ENCODE data around the gene CXADR.

CXADR gene

DNA sequence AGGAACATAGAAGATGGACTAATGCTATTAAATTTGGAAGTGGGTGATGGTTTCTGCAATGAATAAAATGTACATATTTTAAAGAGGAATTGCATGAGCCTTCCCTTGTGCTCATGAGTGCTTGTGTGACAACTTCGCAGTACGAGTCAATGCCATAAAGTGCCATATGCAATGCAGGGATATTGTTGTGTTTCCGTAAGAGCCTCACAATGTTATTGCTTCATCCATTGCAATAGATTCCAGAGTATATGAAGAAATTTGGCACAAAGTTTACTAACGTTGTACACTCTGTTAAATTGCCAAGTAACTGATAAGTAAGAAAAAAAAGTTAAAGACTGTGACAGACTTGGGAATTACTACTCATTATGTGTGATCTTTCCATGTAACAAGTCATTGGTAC, 77.6 kb downstream of the CXADR start:
- Mint-ChIP-seq H3K4me3 (no peak overlapping the region), H3K27me3 (no peaks in the 10 kb centered on the region), H3K36me3 (peaks cover 15% of the 10 kb centered on the region), H3K4me1 (no peaks in the 10 kb centered on the region), H3K9me3 (no peaks in the 10 kb centered on the region), H3K27ac (no peak overlapping the region)

DNA sequence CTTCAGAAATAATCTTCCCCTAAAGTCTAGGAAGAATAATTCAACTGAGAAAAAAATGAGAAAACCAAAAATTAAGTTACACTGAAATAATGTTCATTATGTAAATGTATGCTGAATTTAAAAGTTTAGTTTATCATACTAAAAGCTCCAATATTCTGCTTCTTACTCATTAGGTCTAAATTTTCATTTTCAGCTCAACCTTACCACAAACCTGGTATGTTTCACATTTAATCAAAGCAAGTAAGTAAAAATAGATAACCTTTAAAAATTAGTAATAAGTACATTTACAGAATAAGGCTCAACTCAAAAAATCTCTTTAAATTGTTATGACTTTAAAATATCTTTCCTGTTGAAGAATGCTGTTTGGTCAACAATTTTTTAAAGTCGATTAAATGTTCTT, 84.8 kb downstream of the CXADR start:
- H3K27ac Mint-ChIP-seq = no peak overlapping the region
- no peaks in the 10 kb centered on the region for H3K4me1 Mint-ChIP-seq
- no peaks in the 10 kb centered on the region for H3K27me3 Mint-ChIP-seq
- H3K4me3 Mint-ChIP-seq = no peak overlapping the region
- no peaks in the 10 kb centered on the region for H3K9me3 Mint-ChIP-seq
- H3K36me3 Mint-ChIP-seq = peaks cover 25% of the 10 kb centered on the region

DNA sequence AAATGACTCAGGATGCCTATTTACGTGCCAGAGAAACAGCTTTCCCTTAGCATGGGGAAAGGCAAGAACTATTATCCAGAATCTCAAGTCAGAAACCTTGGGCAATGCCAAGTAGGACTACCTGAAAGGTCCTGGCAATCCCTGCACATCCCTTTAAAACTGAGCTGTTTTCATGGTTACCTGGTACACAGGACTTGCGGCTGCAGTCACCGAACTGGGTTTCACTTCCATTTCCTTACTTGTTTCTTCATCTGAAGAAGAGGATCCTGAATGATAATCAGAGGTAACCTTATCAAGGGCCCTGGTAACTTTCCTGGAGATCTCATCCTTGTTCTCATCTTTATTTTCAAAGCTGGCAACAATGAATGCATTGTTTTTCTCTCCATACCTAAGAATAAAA, 85.6 kb downstream of the CXADR start:
- H3K4me3 Mint-ChIP-seq = no peak overlapping the region
- peaks cover 27% of the 10 kb centered on the region for H3K36me3 Mint-ChIP-seq
- no peaks in the 10 kb centered on the region for H3K27me3 Mint-ChIP-seq
- H3K27ac Mint-ChIP-seq = no peak overlapping the region
- H3K4me1 Mint-ChIP-seq = peaks cover 4% of the 10 kb centered on the region
- no peaks in the 10 kb centered on the region for H3K9me3 Mint-ChIP-seq

DNA sequence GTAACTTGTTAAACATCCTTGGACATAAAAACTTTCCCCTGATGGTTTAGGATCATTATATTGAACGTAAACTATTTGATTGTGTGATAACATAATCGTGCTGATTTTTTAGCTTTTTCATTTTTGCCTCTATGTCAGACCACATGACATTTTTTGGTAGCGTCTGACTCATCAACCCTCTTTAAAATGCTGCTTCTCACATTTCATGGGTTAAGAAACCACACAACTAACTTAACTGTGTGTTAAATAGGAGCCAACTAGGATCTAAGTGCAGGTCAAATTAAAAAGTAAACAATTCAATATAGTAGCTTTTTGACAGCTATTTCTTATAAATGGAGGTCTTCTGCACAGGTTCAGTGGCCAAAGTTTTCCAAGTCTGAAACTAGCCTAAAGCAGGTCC, 90.0 kb downstream of the CXADR start:
- Mint-ChIP-seq H3K4me3 (no peak overlapping the region), H3K27ac (no peak overlapping the region), H3K36me3 (peaks cover 26% of the 10 kb centered on the region), H3K4me1 (peaks cover 4% of the 10 kb centered on the region), H3K9me3 (no peaks in the 10 kb centered on the region), H3K27me3 (no peaks in the 10 kb centered on the region)

DNA sequence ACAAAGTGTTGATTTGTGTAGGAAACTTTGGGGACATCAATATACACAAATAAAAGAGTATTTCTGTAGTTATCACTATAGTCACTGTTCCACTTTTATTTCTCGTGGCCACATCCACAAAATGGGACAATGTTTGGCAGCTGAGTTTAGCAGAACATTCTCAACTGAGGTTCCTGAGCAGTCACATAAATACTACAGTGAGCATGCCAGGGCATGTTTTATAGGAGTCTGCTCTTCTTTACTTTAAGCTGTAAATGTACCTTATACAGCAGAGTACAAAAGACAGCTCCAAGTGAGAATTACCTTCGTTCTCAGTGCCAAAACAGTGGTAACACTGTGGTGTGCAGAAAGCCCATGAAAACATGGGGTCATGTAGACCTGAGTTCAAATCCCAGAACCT, 94.8 kb downstream of the CXADR start:
- Mint-ChIP-seq H3K9me3 (no peaks in the 10 kb centered on the region), H3K27ac (no peak overlapping the region), H3K4me1 (peaks cover 23% of the 10 kb centered on the region), H3K4me3 (no peak overlapping the region), H3K27me3 (no peaks in the 10 kb centered on the region), H3K36me3 (peaks cover 17% of the 10 kb centered on the region)

DNA sequence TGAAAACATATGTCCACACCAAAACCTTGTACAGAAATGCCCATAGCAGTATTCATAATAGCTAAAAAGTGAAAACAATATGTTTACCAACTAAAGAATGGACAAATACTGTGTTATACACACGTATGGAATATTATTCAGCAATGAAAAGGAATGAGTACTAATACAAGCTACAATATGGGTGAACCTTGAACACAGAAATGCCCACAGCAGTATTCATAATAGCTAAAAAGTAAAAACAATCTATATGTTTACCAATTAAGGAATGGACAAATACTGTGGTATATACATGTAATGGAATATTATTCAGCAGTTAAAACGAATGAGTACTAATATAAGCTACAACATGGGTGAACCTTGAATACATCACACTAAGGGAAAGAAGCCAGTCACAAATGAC, 96.8 kb downstream of the CXADR start:
- no peak overlapping the region for H3K4me3 Mint-ChIP-seq
- peaks cover 9% of the 10 kb centered on the region for H3K36me3 Mint-ChIP-seq
- H3K4me1 Mint-ChIP-seq = peaks cover 22% of the 10 kb centered on the region
- no peaks in the 10 kb centered on the region for H3K9me3 Mint-ChIP-seq
- H3K27ac Mint-ChIP-seq = no peak overlapping the region
- no peaks in the 10 kb centered on the region for H3K27me3 Mint-ChIP-seq

DNA sequence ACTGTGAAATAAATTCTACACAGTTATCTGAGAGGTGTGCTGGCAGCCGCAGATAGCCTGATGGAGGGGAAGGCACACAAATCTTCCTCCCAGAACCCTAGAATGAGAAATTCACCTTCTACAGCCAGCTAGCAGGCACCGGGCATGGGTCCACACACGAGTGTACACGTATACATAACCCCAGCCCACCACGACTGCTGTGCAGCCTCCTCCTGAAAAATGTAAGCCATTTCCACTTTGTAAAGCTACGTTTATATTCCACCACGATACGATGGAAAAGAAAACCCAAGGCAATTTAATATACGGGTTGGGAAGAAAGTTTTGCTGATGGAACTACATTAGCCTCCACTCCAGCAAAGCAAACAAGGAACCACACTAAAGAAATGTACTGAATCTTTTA, 98.1 kb downstream of the CXADR start:
- no peaks in the 10 kb centered on the region for H3K9me3 Mint-ChIP-seq
- H3K27me3 Mint-ChIP-seq = no peaks in the 10 kb centered on the region
- H3K36me3 Mint-ChIP-seq = peaks cover 9% of the 10 kb centered on the region
- H3K27ac Mint-ChIP-seq = peak overlapping the region; percentile 95
- H3K4me3 Mint-ChIP-seq = peak overlapping the region; percentile 88
- H3K4me1 Mint-ChIP-seq = peaks cover 22% of the 10 kb centered on the region

DNA sequence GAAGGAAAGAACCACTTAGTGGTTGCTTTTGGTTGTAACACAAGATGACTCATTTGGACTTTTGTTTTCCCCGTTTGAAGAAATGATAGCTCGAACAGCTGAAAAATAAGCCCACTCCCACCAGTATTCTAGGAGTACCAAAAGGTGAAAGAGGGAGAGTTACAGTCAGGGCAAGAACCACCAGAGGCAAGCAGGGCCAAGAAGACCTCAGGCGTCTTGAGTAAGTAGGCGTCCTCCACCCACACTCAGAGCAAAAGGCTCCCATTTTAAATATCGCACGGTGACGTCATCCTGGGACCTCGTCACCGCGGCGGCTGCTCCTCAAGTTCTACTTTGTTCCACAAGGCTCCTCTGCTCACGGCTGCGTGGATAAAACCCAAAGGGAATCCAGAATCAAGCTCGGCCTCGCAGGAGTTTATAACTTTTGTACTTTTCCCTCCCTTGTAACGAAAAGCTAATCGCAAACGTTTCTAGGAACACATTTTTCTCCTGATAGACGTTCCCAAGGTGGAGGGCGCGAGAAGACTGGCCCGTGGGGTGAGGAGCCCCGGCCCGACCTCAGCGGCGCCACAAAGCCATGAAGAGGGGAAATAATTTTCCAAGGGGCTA, 98.7 kb downstream of the CXADR start:
- Mint-ChIP-seq H3K9me3 (no peaks in the 10 kb centered on the region), H3K4me3 (peak overlapping the region; percentile 88), H3K27me3 (no peaks in the 10 kb centered on the region), H3K4me1 (peaks cover 22% of the 10 kb centered on the region), H3K27ac (peak overlapping the region; percentile 95), H3K36me3 (peaks cover 9% of the 10 kb centered on the region)

DNA sequence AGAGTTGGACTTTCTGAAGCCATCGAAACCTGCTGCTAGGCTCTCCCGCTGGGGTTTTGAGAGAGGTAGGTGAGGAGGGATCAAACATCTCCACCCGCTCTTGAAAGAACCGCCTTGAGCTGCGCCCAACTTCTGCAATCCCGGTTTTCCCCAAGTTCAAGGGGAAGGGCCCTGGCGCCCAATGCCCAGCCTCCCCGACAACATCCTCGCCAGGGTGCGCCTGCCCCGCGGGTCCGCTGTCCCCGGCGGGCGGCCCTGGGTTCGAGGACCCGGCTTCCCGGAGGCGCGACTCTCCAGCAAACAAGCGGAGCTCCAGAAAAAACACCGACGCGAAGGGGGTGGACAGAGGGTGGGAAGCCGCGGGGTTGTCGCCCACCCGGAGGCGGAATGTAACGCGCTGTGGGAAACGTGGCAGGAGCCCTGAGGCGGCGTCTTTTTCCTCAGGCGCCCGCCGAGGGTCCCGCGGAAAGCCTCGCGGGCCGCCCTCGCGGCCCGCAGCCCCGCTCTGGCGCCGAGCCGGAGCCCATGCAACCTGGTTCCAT, 99.3 kb downstream of the CXADR start:
- H3K36me3 Mint-ChIP-seq = peaks cover 7% of the 10 kb centered on the region
- no peaks in the 10 kb centered on the region for H3K9me3 Mint-ChIP-seq
- H3K27ac Mint-ChIP-seq = peak overlapping the region; percentile 95
- H3K4me1 Mint-ChIP-seq = peaks cover 22% of the 10 kb centered on the region
- H3K4me3 Mint-ChIP-seq = peak overlapping the region; percentile 88
- no peaks in the 10 kb centered on the region for H3K27me3 Mint-ChIP-seq

DNA sequence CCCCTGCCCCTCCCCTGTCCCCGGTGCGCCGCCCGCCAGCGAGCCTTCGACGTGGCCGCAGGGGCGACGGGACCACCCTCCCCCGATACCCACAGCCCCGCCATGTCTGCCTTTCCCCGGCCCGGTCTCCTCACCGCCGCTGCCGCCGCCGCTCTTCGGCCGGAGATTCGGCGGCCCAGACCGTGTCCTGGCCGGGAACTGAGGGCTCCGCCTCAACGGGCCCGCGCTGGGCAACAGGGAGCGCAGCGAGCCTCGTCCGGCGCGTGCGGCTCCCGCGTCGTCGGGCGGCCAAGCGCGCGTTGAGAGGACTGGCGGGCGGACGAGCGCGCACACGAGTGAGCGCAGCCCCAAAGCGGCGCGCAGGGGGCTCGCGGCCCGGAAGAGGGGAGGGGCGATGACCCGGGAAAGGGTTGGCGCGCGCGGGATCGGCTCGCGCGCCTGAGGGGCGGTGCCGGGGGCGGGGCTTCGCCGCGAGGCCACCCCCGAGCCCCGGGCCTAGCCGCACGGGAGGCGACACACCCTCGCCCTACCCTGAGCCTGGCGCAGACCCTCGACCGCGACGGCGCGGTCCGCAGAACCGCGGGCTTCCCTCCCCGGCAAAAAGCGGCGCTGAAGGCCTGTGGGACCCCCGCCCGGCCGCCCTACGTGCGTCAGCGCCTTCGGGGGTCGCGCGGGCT, 99.9 kb downstream of the CXADR start, which contains the start of gene BTG3:
Gene BTG3, minus strand, starts transcription at position 337 of the 677 bp plus-strand sequence. CDS start 3,757 bp downstream, outside the sequence.
- Mint-ChIP-seq H3K9me3 (no peaks in the 10 kb centered on the region), H3K36me3 (peaks cover 6% of the 10 kb centered on the region), H3K27ac (peak within 1 kb of the TSS; percentile 95), H3K4me1 (peaks cover 22% of the 10 kb centered on the region), H3K27me3 (no peaks in the 10 kb centered on the region), H3K4me3 (peak within 1 kb of the TSS; percentile 88)

DNA sequence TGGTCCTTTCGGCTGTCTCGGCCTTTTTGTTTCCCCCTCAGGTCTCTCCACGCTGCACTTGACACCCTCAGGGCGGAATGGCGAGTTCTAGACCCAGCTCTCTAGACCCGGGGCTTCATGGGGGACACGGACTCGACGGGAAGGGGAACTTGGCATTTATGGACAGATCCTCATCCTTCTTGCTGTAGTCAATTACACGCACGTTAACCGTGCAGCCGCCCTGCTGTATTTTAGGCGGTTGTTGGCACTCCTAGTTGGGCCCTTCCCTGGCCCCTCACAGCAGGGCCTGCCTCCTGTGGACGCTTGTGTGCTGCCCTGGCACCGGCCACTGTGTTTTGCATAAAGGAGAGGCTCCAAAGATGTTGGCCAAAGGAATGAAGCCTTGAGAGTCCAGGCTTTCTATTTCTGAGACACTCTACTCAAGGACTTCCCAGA, 100.4 kb downstream of the CXADR start:
- H3K36me3 Mint-ChIP-seq = peaks cover 4% of the 10 kb centered on the region
- H3K4me3 Mint-ChIP-seq = peak overlapping the region; percentile 77
- H3K9me3 Mint-ChIP-seq = no peaks in the 10 kb centered on the region
- peak overlapping the region; percentile 59 for H3K27ac Mint-ChIP-seq
- H3K4me1 Mint-ChIP-seq = peaks cover 22% of the 10 kb centered on the region
- no peaks in the 10 kb centered on the region for H3K27me3 Mint-ChIP-seq

DNA sequence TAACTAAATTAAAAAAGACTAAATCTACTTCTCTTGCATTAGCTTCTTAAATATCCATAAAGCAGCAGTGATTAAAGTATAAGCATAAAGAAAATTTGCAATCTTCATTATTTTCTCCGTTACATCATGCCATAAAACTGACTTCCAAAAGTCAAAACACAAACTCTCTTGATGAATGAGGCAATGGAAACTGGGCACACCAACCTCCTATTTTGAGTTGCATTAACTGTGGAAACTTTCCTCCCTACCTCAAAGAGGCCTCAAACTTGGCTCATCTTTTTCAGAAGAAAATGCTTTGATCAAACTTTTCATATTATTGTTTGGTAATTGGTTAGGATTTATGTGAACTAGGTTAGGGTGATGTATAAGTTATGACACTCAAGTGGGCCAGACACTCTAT, 104.0 kb downstream of the CXADR start:
- Mint-ChIP-seq H3K36me3 (no peaks in the 10 kb centered on the region), H3K27ac (no peak overlapping the region)

DNA sequence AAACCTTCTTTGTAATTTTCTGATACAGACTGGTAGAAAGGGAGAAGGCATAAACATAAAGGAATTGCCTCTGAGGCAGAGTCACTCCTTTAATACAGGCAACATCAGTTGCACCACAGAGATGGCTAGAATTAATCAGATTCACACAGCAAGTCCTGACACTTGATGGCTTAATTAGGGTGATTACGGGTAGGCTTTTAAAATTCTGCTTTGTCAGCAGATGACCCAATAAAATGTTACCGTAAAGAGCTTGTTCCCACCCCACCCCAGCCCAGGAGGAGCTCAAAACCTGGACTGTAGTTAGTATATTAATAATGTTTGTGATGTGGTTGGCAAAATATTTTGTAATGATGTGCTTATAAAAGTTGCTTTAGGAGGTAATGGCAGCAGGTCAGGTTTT, 109.2 kb downstream of the CXADR start:
- H3K4me3 Mint-ChIP-seq = no peak overlapping the region
- no peak overlapping the region for H3K27ac Mint-ChIP-seq
- no peaks in the 10 kb centered on the region for H3K27me3 Mint-ChIP-seq
- H3K9me3 Mint-ChIP-seq = no peaks in the 10 kb centered on the region
- no peaks in the 10 kb centered on the region for H3K36me3 Mint-ChIP-seq
- H3K4me1 Mint-ChIP-seq = no peaks in the 10 kb centered on the region

More for the DNA sequence above, 104.0 kb downstream of the CXADR start:
- H3K27me3 Mint-ChIP-seq = no peaks in the 10 kb centered on the region
- H3K9me3 Mint-ChIP-seq = no peaks in the 10 kb centered on the region
- H3K4me3 Mint-ChIP-seq = no peak overlapping the region
- peaks cover 3% of the 10 kb centered on the region for H3K4me1 Mint-ChIP-seq

DNA sequence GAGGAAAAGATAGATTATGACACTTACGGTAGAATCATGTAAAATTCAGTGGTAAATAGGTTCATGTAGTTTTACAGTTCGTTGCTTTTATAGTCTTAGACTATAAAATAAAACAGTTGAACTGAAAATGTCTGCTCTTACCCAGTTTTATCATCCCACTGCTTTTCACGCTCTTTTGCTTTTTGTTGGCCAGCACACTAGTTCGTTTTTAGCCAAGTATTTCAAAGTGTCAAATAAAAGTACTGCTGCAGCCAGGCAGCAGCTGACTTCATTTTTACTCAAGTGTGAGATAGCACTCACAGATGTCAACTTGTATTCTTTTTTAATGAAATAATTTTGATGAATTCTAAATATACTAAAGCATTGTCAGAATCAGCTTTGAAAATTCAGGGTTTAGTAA, 118.4 kb downstream of the CXADR start:
- H3K4me3 Mint-ChIP-seq = no peak overlapping the region
- no peaks in the 10 kb centered on the region for H3K9me3 Mint-ChIP-seq
- H3K4me1 Mint-ChIP-seq = no peaks in the 10 kb centered on the region
- no peaks in the 10 kb centered on the region for H3K36me3 Mint-ChIP-seq
- H3K27ac Mint-ChIP-seq = no peak overlapping the region
- H3K27me3 Mint-ChIP-seq = no peaks in the 10 kb centered on the region

DNA sequence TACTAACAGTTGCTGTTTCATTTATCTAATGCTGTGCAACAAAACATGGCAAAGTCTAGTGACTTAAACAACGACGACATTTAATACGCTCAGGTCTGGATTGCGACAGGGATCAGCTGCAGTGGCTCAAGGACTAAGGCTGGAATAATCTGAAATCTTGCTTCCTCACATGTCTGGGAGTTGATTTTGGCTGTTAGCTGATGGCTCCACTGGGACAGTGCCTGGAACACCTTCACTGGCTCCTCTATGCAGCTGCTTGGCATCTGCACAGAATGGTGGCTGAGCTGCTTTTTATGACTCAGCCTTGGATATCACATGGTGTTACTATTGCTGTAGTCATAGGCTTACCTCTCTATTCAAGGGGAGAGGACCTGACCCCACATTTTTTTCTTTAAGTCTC, 123.9 kb downstream of the CXADR start:
- Mint-ChIP-seq H3K36me3 (peaks cover 3% of the 10 kb centered on the region), H3K27me3 (no peaks in the 10 kb centered on the region), H3K9me3 (no peaks in the 10 kb centered on the region), H3K4me3 (no peak overlapping the region), H3K4me1 (no peaks in the 10 kb centered on the region), H3K27ac (no peak overlapping the region)

DNA sequence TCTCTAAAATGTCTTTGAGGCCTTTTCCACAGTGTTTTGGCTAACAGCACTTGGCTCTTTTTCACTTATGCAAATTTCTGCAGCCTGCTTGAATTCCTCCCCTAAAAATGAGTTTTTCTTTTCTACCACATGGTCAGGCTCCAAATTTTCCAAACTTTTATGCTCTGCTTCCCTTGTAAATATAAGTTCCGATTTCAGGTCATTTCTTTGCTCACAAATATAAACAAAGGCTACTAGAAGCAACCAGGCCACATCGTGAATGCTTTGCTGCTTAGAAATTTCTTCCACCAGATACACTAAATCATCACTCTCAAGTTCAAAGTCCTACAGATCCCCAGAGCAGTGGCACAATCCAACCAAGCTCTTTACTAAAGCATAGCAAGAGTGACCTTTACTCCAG, 128.0 kb downstream of the CXADR start:
- no peak overlapping the region for H3K27ac Mint-ChIP-seq
- H3K4me3 Mint-ChIP-seq = no peak overlapping the region
- peaks cover 3% of the 10 kb centered on the region for H3K36me3 Mint-ChIP-seq

More for the DNA sequence above, 128.0 kb downstream of the CXADR start:
- peaks cover 14% of the 10 kb centered on the region for H3K4me1 Mint-ChIP-seq
- no peaks in the 10 kb centered on the region for H3K27me3 Mint-ChIP-seq
- H3K9me3 Mint-ChIP-seq = no peaks in the 10 kb centered on the region

Measured in activated naive CD4-positive, alpha-beta T cell treated with anti-CD3 and anti-CD28 coated beads, Interleukin-2, amount 50 U/mL, for 24 hours (primary cell).